HepG2 (cell line): Measurements from ENCODE around the gene PTPRN. TPM values are rescaled to one million over a fixed set of nuclear protein-coding genes. Genes with fewer than 3 reads are reported as not detected.

ENCODE experiments used
- ARHGAP35 ChIP-seq: sonication (generic); formaldehyde crosslinking; IDR thresholded peaks from 2 replicates; pipeline ENCODE4 v1.9.0; 2022; ENCODE audit warnings: mild to moderate bottlenecking, inconsistent platforms, moderate library complexity, missing genetic modification reagents, borderline replicate concordance
- ATF1 ChIP-seq: IDR thresholded peaks from 2 replicates; pipeline ENCODE4 v1.6.1; 2016; ENCODE audit warnings: mild to moderate bottlenecking, control low read depth
- CEBPB ChIP-seq: IDR thresholded peaks from 2 replicates; pipeline ENCODE4 v1.6.1; 2011; ENCODE audit warnings: low read depth, low read length, improper control_type of control experiment, borderline replicate concordance
- CHD2 ChIP-seq: IDR thresholded peaks from 2 replicates; pipeline ENCODE4 v1.6.1; 2011; ENCODE audit warnings: low read depth, low read length, improper control_type of control experiment
- E2F5 ChIP-seq: sonication (generic); formaldehyde crosslinking; conservative IDR thresholded peaks from 2 replicates; pipeline ENCODE4 v1.4.0; 2020; ENCODE audit warnings: missing genetic modification reagents
- HNRNPUL1 ChIP-seq: fragments of 200-400 bp; formaldehyde crosslinking; IDR thresholded peaks from 2 replicates; pipeline ENCODE4 v1.6.1; 2017; ENCODE audit warnings: low read depth, mild to moderate bottlenecking, low read length, moderate library complexity
- MTF2 ChIP-seq: sonication (generic); formaldehyde crosslinking; IDR thresholded peaks from 2 replicates; pipeline ENCODE4 v1.5.0; 2020; ENCODE audit warnings: missing genetic modification reagents, borderline replicate concordance
- MYC ChIP-seq: sonication (generic); formaldehyde crosslinking; IDR thresholded peaks from 2 replicates; pipeline ENCODE4 v1.9.0; 2021; ENCODE audit warnings: missing genetic modification reagents, borderline replicate concordance
- NPAS2 ChIP-seq: sonication (generic); formaldehyde crosslinking; IDR thresholded peaks from 2 replicates; pipeline ENCODE4 v1.8.0; 2022; ENCODE audit warnings: mild to moderate bottlenecking, missing genetic modification reagents, borderline replicate concordance
- SMYD3 ChIP-seq: sonication (generic); formaldehyde crosslinking; IDR thresholded peaks from 2 replicates; pipeline ENCODE4 v1.8.1; 2023; ENCODE audit warnings: mild to moderate bottlenecking, missing genetic modification reagents
- YY1 ChIP-seq: IDR thresholded peaks from 2 replicates; pipeline ENCODE4 v1.6.1; 2011; ENCODE audit warnings: low read length, low read depth, moderate library complexity, mild to moderate bottlenecking; ENCODE audit not compliant: insufficient read depth, insufficient replicate concordance
- ZBTB7B ChIP-seq: sonication (generic); formaldehyde crosslinking; IDR thresholded peaks from 2 replicates; pipeline ENCODE4 v1.4.0; 2020; ENCODE audit warnings: missing genetic modification reagents
- ZFP82 ChIP-seq: sonication (generic); formaldehyde crosslinking; IDR thresholded peaks from 2 replicates; pipeline ENCODE4 v1.5.1; 2020; ENCODE audit warnings: mild to moderate bottlenecking, missing genetic modification reagents, borderline replicate concordance
- ZFX ChIP-seq: sonication (generic); formaldehyde crosslinking; IDR thresholded peaks from 2 replicates; pipeline ENCODE4 v1.4.0; 2020; ENCODE audit warnings: mild to moderate bottlenecking, low read depth, missing genetic modification reagents, moderate library complexity
- ZMYM2 ChIP-seq: sonication (generic); formaldehyde crosslinking; IDR thresholded peaks from 2 replicates; pipeline ENCODE4 v1.8.0; 2022; ENCODE audit warnings: mild to moderate bottlenecking, missing genetic modification reagents
- ZNF136 ChIP-seq: sonication (generic); formaldehyde crosslinking; IDR thresholded peaks from 2 replicates; pipeline ENCODE4 v1.8.1; 2022; ENCODE audit warnings: low read depth, mild to moderate bottlenecking, moderate library complexity, missing genetic modification reagents
- ZNF230 ChIP-seq: sonication (generic); formaldehyde crosslinking; IDR thresholded peaks from 2 replicates; pipeline ENCODE4 v1.4.0; 2020; ENCODE audit warnings: mild to moderate bottlenecking, missing genetic modification reagents
- ZNF256 ChIP-seq: sonication (generic); formaldehyde crosslinking; conservative IDR thresholded peaks from 2 replicates; pipeline ENCODE4 v1.4.0; 2020; ENCODE audit warnings: missing genetic modification reagents
- ZNF282 ChIP-seq: fragments of 450-650 bp; IDR thresholded peaks from 2 replicates; pipeline ENCODE4 v1.6.1; 2018; ENCODE audit not compliant: partially characterized antibody
- ZNF331 ChIP-seq: sonication (generic); formaldehyde crosslinking; IDR thresholded peaks from 2 replicates; pipeline ENCODE4 v1.4.0; 2020; ENCODE audit warnings: missing genetic modification reagents
- ZNF33A ChIP-seq: sonication (generic); formaldehyde crosslinking; IDR thresholded peaks from 2 replicates; pipeline ENCODE4 v1.5.1; 2020; ENCODE audit warnings: missing genetic modification reagents, mild to moderate bottlenecking, moderate library complexity, borderline replicate concordance
- ZNF841 ChIP-seq: sonication (generic); formaldehyde crosslinking; IDR thresholded peaks from 2 replicates; pipeline ENCODE4 v1.8.1; 2023; ENCODE audit warnings: missing genetic modification reagents, borderline replicate concordance
- ZSCAN20 ChIP-seq: sonication (generic); formaldehyde crosslinking; IDR thresholded peaks from 2 replicates; pipeline ENCODE4 v1.4.0; 2020; ENCODE audit warnings: missing genetic modification reagents, mild to moderate bottlenecking, borderline replicate concordance
- ZSCAN22 ChIP-seq: sonication (generic); formaldehyde crosslinking; IDR thresholded peaks from 2 replicates; pipeline ENCODE4 v1.4.0; 2020; ENCODE audit warnings: mild to moderate bottlenecking, missing genetic modification reagents
- polyA plus RNA-seq, 8 experiments: library from polyadenylated mRNA; depleted of rRNA in 3 of 8; stranded (reverse) in 7 of 8; unstranded in 1 of 8; fragments of >200 nt; fragmentation: Illumina TruSeq in 4 of 8; extraction: Trizol in 4 of 8; gene quantifications; 2 replicates each; pipeline versions ENCODE4 v1.2.1 to v1.2.3, GENCODE V29; 2011 to 2016; ENCODE audit warnings: low read depth in 4 of 8, missing spikeins in 1 of 8, mixed read lengths in 1 of 8; ENCODE audit not compliant: insufficient read depth in 1 of 8
- total RNA-seq, 5 experiments: library from RNA; depleted of rRNA; stranded (reverse); fragments of >200 nt; fragmentation: Illumina TruSeq; extraction: Trizol; gene quantifications; 2 replicates each; pipeline ENCODE4 v1.2.3, GENCODE V29; 2016; ENCODE audit warnings: low read depth in 1 of 5
- TF ChIP-seq, protein P1 (sequence below): sonication (generic); formaldehyde crosslinking; IDR thresholded peaks from 2 replicates; pipeline ENCODE4 v1.5.1; 2020; ENCODE audit warnings: mild to moderate bottlenecking, missing genetic modification reagents, borderline replicate concordance
- TF ChIP-seq, protein P2 (sequence below): sonication (generic); formaldehyde crosslinking; IDR thresholded peaks from 2 replicates; pipeline ENCODE4 v1.5.1; 2020; ENCODE audit warnings: missing genetic modification reagents, mild to moderate bottlenecking, borderline replicate concordance

The PTPRN gene
- total and polyA plus RNA-seq, 2 of the 13 experiments (the other 11 are each of a cell fraction or from before 2014, with no cell fraction given) = 0.26 TPM; not detected in 1

DNA sequence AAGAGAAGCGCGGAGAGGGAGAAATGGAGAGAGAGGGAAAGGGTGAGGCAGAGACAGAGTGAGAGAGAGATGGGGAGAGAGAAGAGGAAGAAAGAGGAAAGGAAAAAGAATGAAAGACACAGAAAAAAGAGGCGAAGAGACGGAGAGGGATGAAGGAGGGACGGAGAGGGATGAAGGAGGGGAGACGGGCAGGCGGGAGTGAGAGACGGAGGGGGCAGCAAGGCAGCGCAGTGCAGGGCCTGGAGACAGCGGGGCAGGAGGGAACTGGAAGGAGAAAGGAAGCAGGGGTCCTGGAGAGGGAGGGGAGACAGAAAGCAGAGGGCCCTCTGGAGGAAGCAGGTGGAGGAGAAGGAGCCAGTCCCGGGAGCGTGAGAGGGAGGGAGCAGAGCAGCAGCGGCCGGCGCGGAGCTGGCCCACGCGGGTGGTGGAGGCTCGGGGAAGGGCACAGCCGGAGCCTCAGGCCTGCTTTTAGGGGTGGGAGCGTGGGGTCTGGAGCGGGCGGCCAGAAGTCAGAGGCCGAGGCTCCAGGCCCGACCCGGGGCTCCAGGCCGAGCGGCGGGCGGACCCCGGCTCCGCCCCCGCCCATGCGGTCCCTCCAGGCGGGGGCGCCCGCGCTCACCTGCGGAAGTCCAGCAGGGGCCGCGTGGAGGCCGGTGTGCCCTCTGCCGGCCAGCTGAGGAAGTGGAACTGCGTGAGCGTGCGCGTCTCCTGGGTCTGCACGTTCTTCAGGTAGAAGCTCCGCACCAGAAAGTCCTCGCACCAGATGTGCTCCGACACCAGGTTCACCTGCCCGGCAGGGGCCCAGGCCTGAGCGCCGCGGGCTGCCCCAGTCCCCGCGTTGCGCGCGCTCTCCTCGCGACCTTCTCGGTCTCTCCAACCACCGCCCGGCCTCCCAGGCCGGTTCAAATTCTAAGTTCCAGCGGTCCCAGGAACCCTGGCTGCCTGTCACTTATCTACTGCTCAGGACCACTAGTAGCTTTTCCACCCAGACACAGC is 14.5 kb downstream of the PTPRN start (continued):
- TF ChIP-seq ZNF256 (CRISPR knock-in tag) = 0 out of 2 replicates have a peak, but pooled peaks have one; percentile 53
- no peak for TF ChIP-seq NPAS2 (CRISPR knock-in tag)
- TF ChIP-seq, protein P1, sequence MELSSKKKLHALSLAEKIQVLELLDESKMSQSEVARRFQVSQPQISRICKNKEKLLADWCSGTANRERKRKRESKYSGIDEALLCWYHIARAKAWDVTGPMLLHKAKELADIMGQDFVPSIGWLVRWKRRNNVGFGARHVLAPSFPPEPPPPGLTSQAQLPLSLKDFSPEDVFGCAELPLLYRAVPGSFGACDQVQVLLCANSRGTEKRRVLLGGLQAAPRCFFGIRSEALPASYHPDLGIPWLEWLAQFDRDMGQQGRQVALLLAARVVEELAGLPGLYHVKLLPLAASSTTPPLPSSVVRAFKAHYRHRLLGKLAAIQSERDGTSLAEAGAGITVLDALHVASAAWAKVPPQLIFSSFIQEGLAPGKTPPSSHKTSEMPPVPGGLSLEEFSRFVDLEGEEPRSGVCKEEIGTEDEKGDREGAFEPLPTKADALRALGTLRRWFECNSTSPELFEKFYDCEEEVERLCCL (CRISPR knock-in tag) = 0 out of 2 replicates have a peak, but pooled peaks have one; percentile 21
- no peak for TF ChIP-seq HNRNPUL1
- TF ChIP-seq ZBTB7B (CRISPR knock-in tag) = peak; percentile 73
- peak; percentile 95 for TF ChIP-seq ZNF331
- TF ChIP-seq MTF2 (CRISPR knock-in tag) = peak; percentile 99
- TF ChIP-seq ZNF841 = no peak
- TF ChIP-seq ZNF136 (CRISPR knock-in tag) = peak; percentile 70; the same call in 1 of the 2 replicates
- no peak for TF ChIP-seq ZNF33A
- no peak for TF ChIP-seq ZFP82
- no peak; the same call in 1 of the 2 replicates for TF ChIP-seq ARHGAP35
- TF ChIP-seq ZSCAN20 (CRISPR knock-in tag) = 0 out of 2 replicates have a peak, but pooled peaks have one; percentile 46
- no peak for TF ChIP-seq CHD2
- no peak for TF ChIP-seq ZNF282
- no peak for TF ChIP-seq ATF1 (CRISPR knock-in tag)
- TF ChIP-seq SMYD3 (CRISPR knock-in tag) = no peak
- peak; percentile 95 for TF ChIP-seq ZFX (CRISPR knock-in tag)
- TF ChIP-seq, protein P2, sequence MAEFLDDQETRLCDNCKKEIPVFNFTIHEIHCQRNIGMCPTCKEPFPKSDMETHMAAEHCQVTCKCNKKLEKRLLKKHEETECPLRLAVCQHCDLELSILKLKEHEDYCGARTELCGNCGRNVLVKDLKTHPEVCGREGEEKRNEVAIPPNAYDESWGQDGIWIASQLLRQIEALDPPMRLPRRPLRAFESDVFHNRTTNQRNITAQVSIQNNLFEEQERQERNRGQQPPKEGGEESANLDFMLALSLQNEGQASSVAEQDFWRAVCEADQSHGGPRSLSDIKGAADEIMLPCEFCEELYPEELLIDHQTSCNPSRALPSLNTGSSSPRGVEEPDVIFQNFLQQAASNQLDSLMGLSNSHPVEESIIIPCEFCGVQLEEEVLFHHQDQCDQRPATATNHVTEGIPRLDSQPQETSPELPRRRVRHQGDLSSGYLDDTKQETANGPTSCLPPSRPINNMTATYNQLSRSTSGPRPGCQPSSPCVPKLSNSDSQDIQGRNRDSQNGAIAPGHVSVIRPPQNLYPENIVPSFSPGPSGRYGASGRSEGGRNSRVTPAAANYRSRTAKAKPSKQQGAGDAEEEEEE (CRISPR knock-in tag) = no peak
- TF ChIP-seq ZSCAN22 = 0 out of 2 replicates have a peak, but pooled peaks have one; percentile 9
- TF ChIP-seq E2F5 (CRISPR knock-in tag) = peak; percentile 31
- TF ChIP-seq ZMYM2 (CRISPR knock-in tag) = no peak
- no peak for TF ChIP-seq CEBPB
- TF ChIP-seq YY1 = peak; percentile 82
- peak; percentile 99 for TF ChIP-seq MYC (CRISPR knock-in tag)
- peak; percentile 54 for TF ChIP-seq ZNF230 (CRISPR knock-in tag)
